ENCODE measurements around the gene UBP1.
"Not testable (repeated sequence)": the region's sequence is repeated elsewhere in the genome, so short reads cannot be mapped to it uniquely, and the experiment has no call there.

The UBP1 gene, protein sequence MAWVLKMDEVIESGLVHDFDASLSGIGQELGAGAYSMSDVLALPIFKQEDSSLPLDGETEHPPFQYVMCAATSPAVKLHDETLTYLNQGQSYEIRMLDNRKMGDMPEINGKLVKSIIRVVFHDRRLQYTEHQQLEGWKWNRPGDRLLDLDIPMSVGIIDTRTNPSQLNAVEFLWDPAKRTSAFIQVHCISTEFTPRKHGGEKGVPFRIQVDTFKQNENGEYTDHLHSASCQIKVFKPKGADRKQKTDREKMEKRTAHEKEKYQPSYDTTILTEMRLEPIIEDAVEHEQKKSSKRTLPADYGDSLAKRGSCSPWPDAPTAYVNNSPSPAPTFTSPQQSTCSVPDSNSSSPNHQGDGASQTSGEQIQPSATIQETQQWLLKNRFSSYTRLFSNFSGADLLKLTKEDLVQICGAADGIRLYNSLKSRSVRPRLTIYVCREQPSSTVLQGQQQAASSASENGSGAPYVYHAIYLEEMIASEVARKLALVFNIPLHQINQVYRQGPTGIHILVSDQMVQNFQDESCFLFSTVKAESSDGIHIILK

DNA sequence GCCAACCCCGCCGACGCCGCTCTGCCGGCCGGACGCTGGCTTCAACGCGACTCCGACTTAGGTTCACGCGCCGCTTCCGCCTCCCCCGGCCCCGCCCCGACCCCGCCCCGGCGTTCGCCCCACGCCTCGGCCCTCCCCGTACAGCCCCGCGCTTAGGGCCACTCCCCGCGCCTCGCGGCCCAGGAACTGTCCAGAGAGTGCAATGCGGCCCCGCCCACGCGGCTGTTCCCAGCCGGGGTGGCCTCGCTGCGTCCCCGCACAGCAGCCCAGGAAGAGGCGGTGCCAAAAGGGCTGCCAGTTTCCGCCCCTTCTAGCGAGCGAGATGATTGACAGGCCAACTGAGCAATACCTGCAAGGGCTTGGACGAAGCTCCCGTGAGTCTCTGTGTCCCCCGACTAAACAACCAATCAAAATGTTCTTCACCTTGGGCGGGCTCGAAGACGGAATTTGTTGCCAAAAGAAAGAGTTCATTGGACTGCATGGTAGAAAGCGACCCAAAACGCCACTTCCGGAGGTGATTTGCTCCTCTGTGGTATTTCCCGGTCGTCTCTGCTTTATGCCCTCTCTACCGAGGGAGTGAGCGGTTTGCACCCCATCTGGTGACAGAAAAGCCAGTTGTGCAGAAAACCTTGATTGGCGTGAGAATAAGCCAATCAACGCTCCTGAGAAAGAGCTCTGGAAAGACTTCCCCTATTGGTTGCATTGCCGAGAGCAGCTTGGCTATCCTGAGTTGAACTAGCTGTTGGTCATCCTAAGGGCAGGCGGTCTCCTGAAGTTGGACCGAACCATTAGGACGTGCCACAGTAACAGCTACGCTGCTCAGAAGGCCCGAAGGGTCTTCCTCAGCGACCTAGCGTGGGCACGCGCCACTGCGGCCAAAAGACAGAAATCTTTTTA lies at the start of gene UBP1:
UBP1 (minus strand) TSS at position 78 of the 897 bp plus-strand sequence. CDS start 557 bp downstream, outside the sequence.
- DNase-seq: peak; percentile 99

DNA sequence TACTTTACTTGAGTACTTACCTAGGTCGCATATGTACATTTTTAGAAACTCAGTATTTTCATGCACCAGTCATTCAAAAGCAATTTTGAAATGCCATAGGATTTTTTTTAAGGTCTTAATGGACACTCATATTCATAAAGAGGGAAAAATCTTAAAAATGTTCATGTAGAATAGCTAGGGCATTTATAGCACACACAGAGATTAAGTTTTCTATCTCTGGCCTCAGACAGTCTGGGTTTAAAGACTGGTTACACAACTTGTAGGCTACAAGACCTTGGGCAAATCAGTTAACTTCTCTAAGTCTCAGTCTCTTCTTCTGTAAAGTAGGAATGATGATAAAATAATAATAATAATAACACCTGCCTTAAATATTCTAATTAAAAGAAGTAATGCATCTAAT lies 48.5 kb upstream of the UBP1 start:
- DNase-seq: no peak

DNA sequence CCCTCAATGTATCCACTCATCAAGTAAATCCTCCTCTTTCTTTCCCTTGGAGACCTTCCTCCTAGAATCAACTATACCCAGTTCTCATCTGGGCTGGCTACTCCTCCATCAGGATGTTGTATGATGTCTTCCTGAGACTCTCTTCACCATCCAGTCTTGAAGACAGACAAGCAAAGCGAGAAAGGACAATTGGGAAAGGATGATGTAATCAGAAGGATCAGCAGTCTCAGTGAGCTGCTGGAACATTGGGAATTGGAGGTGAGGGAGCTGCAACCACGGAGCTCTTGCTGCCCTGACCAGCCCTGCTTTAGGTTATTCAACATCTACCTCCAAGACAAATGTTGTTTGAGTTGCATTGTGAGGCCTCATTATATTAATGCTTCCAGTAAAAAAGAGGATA lies 48.0 kb upstream of the UBP1 start:
- DNase-seq: no peak

DNA sequence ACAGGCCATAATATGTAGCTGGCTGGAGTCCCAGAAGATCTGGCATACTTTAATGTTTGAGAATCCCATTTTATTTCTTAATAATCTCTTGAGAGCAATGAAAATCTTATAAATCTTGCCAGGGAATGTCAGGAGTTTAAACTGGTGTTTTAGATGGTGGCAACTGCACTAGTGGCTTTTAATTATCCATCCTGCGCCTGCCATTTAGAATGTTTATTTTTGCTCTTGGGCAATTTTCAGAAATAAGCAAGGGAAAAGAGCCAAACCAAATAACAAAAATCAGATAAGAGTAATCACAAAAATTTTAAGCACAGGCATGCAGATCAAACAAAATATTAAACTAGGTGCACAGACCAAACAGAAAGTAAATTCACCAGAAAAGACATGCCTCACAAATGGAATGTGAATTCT lies 41.9 kb upstream of the UBP1 start:
- DNase-seq: no peak

DNA sequence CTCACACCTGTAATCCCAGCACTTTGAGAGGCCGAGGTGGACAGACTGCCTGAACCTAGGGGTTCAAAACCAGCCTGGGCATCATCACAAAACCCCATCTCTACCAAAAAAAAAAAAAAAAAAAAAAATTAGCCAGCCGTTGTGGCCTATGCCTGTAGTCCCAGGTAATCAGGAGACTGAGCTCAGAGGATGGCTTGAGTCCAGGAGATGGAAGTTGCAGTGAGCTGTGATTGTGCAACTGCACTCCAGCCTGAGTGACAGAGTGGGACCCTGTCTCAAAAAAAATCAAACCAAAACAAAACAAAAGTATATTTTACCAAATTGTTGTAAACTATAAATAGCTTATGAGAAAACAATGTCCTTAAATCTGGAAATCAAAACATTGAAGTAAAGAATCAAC lies 34.7 kb upstream of the UBP1 start:
- no peak for DNase-seq

DNA sequence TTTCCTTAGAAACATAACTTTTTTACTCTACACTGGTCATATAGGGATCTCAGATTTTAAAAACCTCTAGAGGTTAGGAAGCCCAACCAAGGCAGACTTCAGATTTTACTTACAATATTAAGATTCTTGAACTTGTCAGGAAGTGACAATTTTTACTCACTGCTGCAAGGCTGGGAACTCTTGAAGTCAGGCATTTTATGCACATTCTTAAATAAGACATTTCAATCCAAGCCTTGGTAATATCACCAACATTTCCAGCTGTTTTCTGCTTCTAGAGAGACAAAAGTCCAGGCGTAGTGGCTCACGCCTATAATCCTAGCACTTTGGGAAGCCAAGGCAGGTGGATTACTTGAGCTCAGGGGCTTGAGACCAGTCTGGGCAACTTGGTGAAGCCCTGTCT lies 33.6 kb upstream of the UBP1 start:
- DNase-seq: no peak

DNA sequence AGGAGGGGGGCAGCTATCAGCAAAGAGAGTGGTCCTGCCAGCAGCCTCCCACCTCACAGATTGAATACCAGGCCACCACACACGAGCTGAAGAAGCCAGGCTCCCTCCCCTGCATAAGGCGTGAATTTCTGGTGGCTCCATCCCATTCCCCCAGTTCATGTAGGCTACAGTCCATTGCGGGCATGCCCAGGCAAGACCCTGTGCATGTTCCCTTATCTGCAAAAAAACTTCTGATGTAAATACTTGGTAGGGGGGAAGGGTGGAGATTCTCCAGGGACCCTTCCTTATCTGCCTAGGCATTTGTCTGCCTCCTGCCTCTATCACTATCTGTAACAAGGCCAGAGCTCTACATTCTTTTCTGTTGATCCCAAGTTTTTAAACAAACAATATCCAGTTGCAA lies 27.6 kb upstream of the UBP1 start:
- no peak for DNase-seq

DNA sequence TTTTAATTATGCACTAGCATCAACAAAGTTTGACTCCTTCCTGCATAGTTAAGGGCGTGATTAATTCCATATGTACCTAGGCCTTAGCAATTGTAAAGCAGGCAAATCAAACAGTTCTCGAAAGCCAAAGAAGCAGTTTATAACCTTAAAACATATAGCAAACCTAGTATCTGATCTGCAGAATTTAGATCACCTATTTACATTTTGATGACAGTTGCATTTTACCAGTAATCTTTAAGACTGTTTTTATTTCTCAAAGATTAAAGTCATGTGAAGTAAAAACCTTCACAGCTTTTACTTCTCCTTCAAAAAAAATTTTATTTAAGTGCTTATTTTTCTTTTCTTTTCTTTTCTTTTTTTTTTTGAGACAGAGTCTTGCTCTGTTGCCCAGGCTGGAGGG lies 20.9 kb upstream of the UBP1 start:
- DNase-seq: no peak

DNA sequence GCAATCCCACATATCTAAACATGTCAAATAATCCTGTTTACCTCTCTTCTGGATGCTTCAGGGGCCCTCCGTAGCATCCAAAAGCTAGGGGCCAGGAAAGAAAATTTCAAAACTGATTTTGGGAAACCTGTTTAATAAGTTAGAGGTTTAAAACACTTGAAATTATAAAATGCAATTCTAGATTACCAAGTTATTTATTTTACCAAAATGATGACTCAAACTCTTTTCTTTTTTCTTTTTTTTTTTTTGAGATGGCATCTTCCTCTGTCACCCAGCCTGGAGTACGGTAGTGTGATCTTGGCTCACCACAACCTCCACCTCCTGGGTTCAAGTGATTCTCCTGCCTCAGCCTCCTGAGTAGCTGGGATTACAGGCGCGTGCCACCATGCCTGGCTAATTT lies 19.4 kb upstream of the UBP1 start:
- not testable (repeated sequence) for DNase-seq

DNA sequence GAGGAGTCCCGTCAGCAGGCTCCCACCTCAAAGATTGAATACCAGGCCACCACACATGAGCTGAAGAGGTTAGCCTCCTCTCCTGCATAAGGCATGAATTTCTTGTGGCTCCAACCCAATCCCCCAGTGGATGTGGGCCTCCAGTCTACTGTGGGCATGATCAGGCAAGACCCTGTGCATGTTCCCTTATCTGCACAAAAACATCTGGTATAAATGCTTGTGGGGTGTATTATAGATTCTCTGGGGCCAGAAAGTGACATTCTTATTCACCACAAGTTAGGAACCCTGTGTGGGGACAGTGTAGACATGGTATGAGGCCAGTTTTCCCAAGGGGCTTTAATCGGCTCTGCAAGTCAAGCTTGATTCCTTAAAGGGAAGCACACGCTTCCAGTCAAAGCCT lies 18.2 kb upstream of the UBP1 start:
- DNase-seq: no peak

DNA sequence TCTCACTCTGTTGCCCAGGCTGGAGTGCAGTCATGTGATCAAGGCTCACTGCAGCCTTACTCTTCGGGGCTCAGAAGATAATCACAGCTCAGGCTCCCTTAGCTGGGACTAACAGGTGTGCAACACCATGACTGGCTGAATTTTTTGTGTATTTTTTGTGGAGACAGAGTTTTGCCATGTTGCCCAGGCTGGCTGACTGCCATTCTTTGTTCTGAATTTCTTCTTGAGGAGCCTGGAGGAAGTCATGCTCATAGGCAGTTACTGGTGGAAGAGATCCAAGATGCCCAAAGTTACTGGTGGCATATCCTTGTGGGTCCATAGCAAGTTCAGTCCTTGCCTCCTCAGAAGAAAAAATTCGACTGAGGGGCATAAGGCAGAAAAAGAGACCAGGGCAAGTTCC lies 16.6 kb upstream of the UBP1 start:
- DNase-seq: no peak

DNA sequence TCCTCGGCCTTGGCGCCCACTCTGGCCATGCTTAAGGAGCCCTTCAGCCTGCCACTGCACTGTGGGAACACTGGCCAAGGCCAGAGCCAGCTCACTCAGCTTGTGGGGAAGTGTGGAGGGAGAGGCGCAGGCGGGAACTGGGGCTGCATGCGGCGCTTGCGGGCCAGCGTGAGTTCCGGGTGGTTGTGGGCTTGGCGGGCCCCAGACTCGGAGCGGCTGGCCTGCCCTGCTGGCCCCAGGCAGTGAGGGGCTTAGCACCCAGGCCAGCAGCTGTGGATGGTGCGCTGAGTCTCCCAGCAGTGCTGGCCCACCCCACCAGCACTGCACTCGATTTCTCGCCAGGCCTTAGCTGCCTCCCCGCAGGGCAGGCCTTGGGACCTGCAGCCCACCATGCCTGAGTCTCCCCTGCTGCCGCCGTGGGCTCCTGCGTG lies 13.1 kb upstream of the UBP1 start:
- no peak for DNase-seq

DNA sequence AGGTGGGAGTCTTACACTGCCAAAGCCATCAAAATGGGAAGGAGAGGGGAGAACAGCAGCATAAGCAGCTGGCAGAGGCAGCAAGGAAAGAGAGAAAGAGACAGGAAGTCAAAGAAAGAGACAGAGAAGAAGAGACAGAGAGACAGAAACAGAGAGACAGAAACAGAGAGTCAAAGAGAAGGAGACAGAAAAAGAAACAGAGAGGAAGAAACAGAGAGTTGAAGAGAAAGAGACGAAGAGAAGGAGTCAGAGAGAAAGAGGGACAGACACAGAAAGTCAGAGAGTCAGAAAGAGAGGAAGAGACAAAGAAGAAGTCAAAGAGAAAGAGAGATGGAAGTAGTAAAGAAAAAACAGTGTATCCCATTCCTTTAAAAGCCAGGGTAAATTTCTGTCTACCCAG lies 11.8 kb upstream of the UBP1 start:
- DNase-seq: not testable (repeated sequence)

DNA sequence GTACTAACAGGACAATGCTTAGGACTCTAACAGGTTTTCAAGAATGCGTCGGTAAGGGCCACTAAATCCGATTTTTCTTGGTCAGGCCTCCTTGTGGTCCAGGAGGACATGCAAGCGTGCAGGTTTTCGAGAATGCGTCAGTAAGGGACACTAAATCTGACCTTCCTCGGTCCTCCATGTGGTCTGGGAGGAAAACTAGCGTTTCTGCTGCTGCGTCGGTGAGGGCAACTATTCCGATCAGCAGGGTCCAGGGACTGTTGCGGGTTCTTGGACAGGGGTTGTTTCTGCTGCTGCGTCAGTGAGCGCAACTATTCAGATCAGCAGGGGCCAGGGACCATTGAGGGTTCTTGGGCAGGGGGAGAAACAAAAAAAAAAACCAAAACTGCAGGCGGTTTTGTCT lies 7.8 kb upstream of the UBP1 start:
- no peak for DNase-seq

DNA sequence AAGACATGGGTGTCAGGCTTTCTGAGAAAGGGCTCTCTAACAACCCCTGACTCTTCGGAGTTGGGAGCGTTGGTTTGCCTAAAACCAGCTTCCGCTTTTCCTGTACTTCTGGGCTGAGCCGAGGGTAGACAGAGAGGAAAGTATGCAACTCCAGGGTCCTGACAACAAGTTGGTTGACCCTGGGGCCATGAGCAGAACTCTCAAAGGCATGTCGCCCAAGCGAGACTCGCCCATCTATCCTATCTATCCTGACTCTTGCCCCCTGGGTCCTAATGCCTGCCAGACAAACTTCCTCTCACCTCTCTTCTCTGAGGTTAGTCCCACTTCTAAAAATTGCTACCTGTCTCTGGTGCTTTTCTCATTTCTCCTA lies 7.0 kb upstream of the UBP1 start:
- DNase-seq: not testable (repeated sequence)

DNA sequence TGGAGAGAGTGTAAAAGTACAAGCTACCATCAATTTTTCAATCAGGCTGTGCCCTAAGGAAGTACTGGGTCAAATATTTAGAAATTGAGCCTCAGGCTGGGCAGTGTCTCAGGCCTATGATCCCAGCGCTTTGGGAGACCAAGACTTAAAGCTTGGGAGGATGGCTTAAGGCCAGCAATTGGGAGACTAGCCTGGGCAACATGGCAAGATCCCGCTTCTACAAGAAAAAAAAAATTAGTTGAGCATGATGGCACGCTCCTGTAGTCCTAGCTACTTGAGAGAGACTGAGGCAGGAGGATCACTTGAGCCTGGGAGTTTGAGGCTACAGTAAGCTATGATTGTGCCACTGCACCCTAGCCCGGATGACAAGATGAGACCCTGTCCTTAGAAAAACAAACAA lies 2.0 kb upstream of the UBP1 start:
- no peak for DNase-seq

DNA sequence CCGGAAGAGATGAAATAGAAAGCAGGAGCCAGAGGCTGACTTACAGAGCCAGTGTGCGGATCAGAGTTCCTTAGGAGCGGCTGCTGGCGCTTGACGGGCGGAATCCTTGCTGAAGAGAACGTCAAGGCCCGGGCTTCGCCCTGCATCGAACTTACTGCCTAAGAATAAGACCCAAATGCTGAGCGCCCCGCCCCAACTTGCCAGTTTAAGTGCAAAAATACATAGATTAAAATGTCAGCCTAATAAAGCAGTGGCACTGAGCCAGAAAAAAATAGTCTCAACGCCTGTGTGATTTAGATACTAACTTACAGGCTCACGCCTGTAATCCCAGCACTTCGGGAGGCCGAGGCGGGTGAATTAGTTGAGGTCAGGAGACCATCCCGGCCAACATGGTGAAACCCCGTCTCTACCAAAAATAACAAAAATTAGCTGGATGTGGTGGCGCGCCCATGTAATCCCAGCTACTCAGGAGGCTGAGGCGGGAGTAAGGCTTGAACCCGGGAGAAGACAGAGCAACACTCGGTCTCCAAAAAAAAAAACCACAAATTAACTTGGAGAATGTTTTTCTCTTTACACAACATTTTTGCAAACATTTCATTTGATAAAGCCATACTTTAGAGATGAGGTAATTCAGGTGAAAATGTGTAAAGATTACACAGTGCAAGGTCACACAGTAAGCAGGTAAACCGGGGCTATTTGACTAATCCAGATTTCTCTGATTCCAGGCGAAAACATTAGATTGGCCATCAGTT lies 1.2 kb upstream of the UBP1 start:
- no peak for DNase-seq

DNA sequence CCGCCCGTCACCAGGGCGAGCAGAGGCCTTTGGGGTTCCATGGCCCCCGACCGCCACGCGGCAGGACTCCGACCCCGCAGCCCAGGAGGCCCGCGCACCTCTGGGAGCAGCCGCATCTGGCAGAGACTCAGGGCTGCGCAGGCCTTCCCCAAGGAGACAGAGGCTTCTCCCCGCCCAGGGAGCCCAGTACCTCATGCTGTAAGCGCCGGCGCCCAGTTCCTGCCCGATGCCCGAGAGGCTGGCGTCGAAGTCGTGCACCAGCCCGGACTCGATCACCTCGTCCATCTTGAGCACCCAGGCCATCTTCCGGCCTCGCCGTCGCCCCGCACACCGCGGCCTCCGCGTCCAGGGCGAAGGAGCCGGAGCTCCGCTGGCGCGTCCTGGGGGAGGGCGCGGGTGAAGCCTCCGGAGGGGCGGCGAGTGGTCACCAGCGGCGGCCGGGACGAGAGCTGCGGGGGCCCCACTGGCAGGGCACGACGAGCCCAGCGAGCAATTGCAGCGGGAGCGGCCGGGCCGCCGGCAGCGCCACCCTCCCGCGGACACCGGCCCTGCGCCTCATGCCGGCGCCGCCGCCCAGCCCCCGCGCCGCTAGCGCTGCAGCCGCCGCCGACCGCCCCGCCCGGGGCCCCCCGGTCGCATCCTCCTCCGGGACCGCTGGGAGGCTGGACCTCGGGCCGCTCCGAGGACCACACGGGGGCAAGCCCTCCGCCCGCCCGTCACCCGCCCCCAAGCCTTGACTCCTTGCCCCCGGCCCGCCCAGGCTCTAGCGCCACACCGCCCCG lies 468 bp downstream of the UBP1 start:
- peak; percentile 59 for DNase-seq

DNA sequence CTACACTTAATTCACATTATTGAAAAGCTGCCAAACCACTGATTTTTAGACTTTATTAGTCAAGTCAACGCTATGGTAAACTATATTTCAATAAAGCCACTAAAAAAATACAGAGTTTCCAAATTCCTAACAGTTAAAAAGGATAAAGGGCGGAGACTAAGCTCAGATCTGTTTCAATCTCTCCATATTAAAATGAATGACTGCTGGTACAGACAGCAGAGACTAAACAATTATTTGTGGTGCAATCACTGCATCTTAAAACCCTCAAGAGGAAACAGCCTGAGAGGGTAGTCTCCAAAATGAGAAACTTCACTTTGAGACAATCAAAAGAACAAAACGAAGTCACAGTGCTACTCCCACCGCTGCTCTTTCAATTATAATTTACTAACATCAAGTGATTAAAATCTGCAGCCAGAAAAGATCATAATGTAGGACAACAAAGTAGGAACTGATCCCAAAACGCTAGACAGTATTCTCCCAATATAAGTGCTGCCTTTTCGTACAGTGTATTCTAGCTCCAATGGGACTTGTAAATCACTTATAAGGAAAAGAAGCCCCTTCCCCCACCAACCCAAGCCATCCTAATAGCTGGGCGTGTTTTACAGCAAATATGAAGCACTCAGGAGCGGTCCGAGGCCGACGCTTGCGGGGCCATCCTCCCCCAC lies 1.2 kb downstream of the UBP1 start:
- no peak for DNase-seq

DNA sequence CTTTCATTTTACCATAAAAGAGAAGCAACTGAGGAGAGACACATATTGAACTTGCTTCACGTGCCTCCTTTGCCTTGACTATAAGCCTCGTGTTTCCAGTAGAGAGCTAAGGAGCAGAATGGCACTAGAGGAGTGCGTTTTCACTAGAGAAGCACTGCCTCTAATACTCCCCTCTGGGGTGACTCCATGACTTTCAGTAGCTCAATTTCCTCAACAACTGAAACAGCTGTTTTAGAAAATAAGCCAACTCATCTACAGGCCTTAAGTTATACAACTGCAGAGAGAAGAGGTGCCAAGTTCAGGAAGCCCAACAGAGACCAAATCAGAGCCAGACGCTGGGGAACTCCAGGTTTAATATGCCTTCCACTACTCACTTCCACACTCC lies 1.9 kb downstream of the UBP1 start:
- DNase-seq: no peak

DNA sequence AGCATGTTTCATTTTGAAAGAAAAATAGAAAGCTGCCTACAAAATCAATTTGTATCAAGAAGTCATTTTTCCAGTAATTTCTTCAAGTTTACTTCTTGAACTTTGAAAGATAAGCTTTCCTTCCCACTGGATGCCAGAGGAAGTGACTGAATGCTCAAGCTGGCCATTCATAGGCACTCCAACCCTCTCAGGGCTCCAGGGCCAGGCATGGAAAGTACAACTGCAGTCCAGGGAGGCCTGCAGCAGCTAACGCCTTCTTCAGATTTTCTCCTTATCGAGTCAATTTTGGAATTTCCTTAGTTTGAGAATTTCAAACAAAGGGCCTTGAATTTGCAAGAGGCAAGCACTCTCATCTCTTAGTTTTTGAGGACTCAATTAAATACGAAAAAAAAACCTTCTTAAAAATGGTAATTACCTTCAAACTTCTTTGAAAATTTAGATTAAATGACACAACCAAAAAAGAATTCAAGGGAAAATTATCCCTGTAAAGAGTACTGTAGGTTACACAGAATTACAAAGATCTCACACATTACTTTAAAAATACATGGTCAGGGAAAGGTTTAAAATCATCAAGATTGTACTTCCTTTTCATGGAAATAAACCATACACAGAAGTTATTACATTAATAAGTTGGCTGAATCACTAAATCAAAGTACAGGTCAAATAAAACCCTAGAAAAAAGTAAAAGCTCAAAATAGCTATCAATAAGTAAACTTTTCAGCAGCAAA lies 2.5 kb downstream of the UBP1 start:
- no peak for DNase-seq

All from stimulated activated CD4-positive, alpha-beta T cell treated with anti-CD3 and anti-CD28 coated beads, Interleukin-15, amount 100 ng/mL, for 24 hours (primary cell).